ENCODE results near the gene TTLL9. TPM values are rescaled to one million over a fixed set of nuclear protein-coding genes. Genes with fewer than 3 reads are reported as not detected.

Gene TTLL9, protein sequence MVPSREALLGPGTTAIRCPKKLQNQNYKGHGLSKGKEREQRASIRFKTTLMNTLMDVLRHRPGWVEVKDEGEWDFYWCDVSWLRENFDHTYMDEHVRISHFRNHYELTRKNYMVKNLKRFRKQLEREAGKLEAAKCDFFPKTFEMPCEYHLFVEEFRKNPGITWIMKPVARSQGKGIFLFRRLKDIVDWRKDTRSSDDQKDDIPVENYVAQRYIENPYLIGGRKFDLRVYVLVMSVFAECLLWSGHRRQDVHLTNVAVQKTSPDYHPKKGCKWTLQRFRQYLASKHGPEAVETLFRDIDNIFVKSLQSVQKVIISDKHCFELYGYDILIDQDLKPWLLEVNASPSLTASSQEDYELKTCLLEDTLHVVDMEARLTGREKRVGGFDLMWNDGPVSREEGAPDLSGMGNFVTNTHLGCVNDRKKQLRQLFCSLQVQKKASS
- under 1 TPM in 2 of 4 donors, not detected in 2; 0.49 to 0.68 TPM for total RNA-seq

DNA sequence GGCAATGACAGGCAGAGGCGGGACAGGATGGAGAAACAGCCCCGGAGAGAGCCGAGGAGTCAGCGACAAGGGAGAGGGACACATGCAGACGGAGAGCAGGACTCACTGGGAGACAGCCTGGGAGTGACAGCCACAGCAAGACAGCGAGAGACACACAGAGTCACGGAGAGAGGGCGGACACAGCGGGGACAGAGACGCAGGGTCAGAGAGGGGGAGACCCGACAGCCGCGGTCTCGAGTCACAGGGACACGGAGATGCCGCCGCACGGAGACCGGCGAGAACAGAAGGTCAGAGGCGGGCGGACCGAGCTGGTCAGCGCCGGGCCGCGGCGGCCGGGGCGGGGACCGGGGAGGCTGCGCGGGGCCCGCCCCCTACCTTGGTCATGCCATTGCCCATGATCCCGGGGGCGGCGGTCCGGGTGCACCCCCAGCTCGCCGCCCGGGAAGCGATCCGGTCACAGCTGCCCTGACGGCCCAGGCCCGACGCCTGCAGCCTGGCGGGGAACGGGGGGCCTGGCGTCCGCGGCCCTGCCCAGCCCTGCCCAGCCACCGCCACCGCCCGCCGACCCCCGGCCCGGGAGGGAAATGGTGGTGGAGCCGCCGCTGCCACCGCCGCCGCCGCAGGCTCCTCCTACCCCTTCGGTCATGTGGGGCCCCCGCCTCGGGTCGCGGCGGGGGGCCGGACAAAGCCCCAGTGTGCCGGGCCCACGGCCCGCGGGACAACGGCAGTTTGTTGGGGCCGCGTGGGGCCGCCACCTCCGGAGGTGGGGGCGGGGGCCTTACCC lies at the start of gene TTLL9, which contains the start of gene DUSP15:
TSS of gene TTLL9 (plus strand) at position 693 of the 784 bp plus-strand sequence. CDS start 493 bp downstream, outside the sequence.
TSS of gene DUSP15 (minus strand) at position 586 of the 784 bp plus-strand sequence. CDS start at position 396, 190 bp downstream.
- H3K36me3 ChIP-seq = no peaks in the 10 kb centered on the region
- peaks cover 19% of the 10 kb centered on the region for H3K4me1 ChIP-seq
- H3K27ac ChIP-seq = peak within 1 kb of the TSS; percentile 15
- H3K27me3 ChIP-seq = peaks cover 15% of the 10 kb centered on the region
- no peaks in the 10 kb centered on the region for H3K9me3 ChIP-seq
- H3K4me3 ChIP-seq = peak within 1 kb of the TSS; percentile 72
- DNase-seq (ENCODE audit: low spot score in 2 of 2) = peak in 1 of 2 donors; percentile 73
- no peak for TF ChIP-seq POLR2AphosphoS5 (IDR thresholded peaks at IDR 0.05)
- TF ChIP-seq, protein P1, sequence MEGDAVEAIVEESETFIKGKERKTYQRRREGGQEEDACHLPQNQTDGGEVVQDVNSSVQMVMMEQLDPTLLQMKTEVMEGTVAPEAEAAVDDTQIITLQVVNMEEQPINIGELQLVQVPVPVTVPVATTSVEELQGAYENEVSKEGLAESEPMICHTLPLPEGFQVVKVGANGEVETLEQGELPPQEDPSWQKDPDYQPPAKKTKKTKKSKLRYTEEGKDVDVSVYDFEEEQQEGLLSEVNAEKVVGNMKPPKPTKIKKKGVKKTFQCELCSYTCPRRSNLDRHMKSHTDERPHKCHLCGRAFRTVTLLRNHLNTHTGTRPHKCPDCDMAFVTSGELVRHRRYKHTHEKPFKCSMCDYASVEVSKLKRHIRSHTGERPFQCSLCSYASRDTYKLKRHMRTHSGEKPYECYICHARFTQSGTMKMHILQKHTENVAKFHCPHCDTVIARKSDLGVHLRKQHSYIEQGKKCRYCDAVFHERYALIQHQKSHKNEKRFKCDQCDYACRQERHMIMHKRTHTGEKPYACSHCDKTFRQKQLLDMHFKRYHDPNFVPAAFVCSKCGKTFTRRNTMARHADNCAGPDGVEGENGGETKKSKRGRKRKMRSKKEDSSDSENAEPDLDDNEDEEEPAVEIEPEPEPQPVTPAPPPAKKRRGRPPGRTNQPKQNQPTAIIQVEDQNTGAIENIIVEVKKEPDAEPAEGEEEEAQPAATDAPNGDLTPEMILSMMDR (IDR thresholded peaks at IDR 0.05) = no peak
- TF ChIP-seq POLR2A (IDR thresholded peaks at IDR 0.05) = no peak
- 1% methylated on average over 38 of the region's 80 CpGs for WGBS

DNA sequence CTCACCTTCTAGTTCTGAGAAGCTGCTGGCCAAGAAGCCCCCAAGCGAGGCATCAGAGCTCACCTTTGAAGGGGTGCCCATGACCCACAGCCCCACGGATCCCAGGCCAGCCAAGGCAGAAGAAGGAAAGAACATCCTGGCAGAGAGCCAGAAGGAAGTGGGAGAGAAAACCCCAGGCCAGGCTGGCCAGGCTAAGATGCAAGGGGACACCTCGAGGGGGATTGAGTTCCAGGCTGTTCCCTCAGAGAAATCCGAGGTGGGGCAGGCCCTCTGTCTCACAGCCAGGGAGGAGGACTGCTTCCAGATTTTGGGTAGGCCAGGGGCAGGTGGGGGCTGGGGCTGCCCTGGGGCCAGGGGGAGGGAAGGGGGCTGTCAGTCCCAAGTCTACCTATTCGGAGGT lies 49.0 kb upstream of the TTLL9 start:
- no peak overlapping the region for H3K4me3 ChIP-seq
- TF ChIP-seq, protein P1 (IDR thresholded peaks at IDR 0.05) = no peak
- TF ChIP-seq POLR2A (IDR thresholded peaks at IDR 0.05) (no peak), EP300 (IDR thresholded peaks at IDR 0.05) (no peak), POLR2AphosphoS5 (IDR thresholded peaks at IDR 0.05) (no peak)
- 50% methylated on average over 4 of the region's 5 CpGs for WGBS
- no peaks in the 10 kb centered on the region for H3K9me3 ChIP-seq
- H3K4me1 ChIP-seq = peaks cover 12% of the 10 kb centered on the region
- DNase-seq (ENCODE audit: low spot score in 2 of 2) = no peak
- H3K36me3 ChIP-seq = no peaks in the 10 kb centered on the region
- H3K27ac ChIP-seq = no peak overlapping the region
- H3K27me3 ChIP-seq = no peaks in the 10 kb centered on the region

DNA sequence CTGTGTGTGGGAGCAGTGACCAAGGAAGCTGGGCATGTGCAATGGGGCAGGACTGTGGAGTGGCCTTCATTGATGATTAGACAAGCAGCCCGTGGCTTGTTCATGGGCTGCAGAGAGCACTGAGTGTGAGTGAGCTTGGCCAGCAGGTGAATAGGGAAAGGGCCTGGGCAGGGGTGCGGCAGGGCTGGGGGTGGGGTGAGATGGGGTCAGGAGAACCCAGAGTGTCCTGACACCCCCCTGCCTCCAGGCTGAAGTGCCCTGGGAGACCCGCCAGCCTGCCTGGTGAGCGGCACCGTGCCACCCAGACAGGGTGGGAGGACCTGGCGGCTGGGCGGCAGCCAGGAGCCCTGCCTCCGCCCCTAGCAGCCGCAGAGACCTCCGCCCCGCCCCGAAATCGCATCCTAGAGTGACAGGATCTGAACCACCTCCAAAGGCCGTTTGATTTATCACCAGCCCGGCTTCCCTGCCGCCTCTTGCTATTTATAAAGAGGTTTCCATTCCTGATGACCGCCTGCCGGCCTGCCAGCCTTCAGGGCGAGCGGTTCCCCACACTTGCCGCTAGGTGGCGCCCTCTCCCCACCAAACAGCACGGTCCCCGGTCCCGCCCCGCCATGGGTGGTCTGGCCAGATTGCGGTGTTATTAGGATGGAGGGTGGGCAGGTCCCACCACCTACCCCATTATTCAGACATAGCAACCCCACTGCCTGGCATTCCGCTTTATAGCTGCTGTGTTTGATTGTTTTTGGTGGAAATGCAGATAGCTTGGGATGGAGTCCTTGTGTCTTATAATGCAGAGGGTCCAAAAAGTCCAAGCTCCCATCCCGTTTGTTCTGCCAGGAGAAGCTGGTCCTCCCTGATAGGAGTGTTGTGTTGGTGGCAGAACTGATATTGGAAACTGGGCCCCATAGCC lies 47.8 kb upstream of the TTLL9 start:
- no peak for TF ChIP-seq EP300 (IDR thresholded peaks at IDR 0.05)
- TF ChIP-seq, protein P1 (IDR thresholded peaks at IDR 0.05) = peak; percentile 95 to 99
- no peak for TF ChIP-seq POLR2A (IDR thresholded peaks at IDR 0.05)
- Histone ChIP-seq H3K36me3 (no peaks in the 10 kb centered on the region), H3K27me3 (no peaks in the 10 kb centered on the region), H3K4me3 (no peak overlapping the region), H3K4me1 (peaks cover 12% of the 10 kb centered on the region), H3K27ac (no peak overlapping the region), H3K9me3 (no peaks in the 10 kb centered on the region)
- DNase-seq (ENCODE audit: low spot score in 2 of 2) = peak; percentile 82 to 88
- WGBS = 6% methylated on average over 14 of the region's 29 CpGs

DNA sequence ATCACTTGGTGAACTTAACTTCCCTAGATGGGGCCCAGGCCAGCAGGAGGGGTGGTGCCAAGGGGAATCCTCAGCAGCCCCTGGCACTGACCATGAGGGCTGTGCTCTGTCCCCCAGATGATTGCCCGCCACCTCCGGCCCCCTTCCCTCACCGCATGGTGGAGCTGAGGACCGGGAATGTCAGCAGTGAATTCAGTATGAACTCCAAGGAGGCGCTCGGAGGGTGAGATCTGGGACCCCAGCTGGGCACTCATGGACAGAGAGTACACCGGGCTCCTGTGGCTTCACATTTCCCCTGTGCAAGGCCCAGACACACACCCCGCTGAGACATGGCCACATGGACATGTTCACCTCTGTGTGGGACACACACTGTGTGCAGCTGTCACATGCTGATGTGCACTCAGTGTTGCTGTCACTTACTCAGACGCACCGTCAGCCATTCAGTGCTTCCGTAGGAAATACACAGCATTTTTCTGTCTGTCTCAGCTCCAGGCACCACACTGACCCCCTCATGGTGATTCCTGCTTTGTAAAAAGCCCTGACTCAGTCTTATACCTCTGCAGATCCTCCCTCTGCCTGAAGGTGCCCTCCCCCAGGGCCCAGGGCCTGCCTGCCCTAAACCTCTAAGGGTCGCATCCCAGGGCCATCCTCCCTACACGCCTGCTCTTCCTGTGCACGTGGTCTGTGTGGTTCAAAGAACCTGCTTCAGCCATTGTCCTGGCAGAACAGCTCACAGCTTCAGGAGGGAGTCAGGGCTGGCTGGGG lies 46.9 kb upstream of the TTLL9 start:
- WGBS = 71% methylated on average over 12 of the region's 14 CpGs
- H3K27ac ChIP-seq = no peak overlapping the region
- H3K27me3 ChIP-seq = no peaks in the 10 kb centered on the region
- H3K4me1 ChIP-seq = peaks cover 12% of the 10 kb centered on the region
- H3K36me3 ChIP-seq = no peaks in the 10 kb centered on the region
- H3K4me3 ChIP-seq = no peak overlapping the region
- no peaks in the 10 kb centered on the region for H3K9me3 ChIP-seq
- TF ChIP-seq POLR2AphosphoS5 (IDR thresholded peaks at IDR 0.05) (no peak), EP300 (IDR thresholded peaks at IDR 0.05) (no peak), POLR2A (IDR thresholded peaks at IDR 0.05) (no peak)
- TF ChIP-seq, protein P1 (IDR thresholded peaks at IDR 0.05) = no peak
- no peak for DNase-seq (ENCODE audit: low spot score in 2 of 2)

All from suprapubic skin (tissue), 4 donors.